ENCODE data around the gene SPRR2F.
"Not testable (repeated sequence)": the region's sequence is repeated elsewhere in the genome, so short reads cannot be mapped to it uniquely, and the experiment has no call there.

SPRR2F gene, protein sequence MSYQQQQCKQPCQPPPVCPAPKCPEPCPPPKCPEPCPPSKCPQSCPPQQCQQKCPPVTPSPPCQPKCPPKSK

DNA sequence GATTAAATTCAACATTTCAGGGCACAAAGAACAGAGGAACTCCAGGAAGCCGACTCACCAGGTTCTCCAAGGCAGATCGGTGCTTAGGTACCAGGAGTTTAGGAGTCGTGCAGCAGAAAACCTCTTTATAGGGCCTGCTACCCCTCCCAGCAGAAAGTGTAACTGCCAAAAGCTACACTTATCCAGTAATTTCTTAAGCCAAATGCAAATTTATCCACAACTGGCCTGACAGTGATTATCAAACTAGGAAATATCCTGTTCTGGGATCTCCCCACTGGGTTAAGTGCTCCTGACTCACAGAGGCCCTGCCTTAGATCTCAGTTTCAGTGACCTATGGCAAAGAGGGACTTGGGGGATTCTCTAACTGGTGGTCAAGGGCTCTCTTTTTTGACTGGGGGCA is at the start of gene SPRR2F:
Gene SPRR2F, minus strand, starts transcription at position 101 of the 400 bp plus-strand sequence. CDS start 783 bp downstream, outside the sequence.
- DNase-seq: no peak

DNA sequence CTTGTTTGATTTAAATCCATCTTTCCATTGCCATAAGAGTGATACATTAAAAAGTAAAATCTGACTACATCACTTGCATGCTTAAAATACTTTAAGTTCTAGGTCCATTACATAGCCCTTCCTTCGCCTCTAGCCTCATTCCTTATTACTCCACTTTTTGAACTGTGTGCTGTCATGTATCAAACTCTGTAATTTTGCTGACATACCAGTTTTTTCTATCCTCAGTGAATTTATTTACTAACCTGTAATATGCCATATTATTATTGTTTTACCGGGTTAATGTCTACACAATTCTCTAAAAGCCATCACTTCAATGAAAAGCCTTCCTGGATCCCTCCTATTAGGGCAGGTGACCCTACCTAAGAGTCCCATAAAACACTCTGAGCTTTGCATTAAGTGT is 42.2 kb upstream of the SPRR2F start:
- no peak for DNase-seq

DNA sequence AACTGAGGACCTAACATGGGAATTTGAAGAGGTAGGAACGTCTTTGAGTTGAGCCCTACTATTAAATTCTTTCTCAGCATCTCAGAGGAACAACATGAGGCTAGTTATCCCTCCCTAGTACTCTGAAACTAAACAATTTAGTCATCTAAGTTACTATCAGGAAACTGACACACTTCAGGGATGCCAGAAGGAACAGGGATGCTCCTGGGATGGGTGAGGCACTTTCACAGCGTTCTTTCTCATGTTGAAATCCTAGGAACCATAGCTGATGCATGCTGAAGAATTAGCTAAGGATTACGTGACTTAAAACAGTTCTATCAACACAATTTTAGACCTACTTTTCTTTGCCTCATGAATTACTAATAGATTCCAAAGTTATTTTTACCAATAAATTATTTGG is 39.2 kb upstream of the SPRR2F start:
- DNase-seq: no peak

DNA sequence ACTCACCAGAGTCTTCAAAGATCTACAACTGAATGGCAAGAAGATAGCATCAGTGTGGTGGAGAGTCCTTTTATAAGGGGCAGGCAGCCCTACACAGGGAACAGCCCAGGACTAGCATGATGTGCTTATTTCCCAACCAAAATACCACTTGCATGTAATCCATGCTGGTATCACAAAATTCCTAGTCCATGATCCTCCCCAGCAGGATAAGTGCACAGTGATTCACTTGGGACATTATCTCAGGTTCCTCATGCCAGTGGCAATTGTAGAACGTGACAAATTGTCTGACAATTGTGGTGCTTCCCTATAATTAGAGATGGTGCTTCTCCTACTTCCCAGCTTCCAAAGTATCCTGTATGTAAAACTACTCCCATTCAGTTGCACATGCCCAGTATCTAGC is 37.5 kb upstream of the SPRR2F start, which contains the start of gene SPRR2G:
Gene SPRR2G, minus strand, starts transcription at position 45 of the 400 bp plus-strand sequence. CDS start 780 bp downstream, outside the sequence.
- no peak for DNase-seq

DNA sequence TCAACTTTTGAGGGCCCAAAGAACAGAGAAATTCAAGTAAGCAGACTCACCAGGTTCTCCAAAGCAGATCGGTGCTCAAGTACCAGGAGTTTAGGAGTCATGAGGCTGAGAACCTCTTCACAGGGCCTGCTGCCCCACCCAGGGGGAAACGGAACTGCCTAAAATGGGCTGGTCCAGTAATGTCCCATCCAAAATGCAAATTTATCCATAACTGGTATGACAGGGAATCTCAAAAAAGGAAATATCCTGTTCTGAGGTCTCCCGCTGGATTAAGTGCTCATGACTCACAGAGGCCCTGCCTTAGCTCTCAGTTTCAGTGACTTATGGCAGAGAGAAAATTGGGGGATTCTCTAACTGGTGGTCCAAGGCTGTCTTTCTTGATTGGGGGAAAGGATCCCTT is 28.1 kb upstream of the SPRR2F start:
- no peak for DNase-seq

DNA sequence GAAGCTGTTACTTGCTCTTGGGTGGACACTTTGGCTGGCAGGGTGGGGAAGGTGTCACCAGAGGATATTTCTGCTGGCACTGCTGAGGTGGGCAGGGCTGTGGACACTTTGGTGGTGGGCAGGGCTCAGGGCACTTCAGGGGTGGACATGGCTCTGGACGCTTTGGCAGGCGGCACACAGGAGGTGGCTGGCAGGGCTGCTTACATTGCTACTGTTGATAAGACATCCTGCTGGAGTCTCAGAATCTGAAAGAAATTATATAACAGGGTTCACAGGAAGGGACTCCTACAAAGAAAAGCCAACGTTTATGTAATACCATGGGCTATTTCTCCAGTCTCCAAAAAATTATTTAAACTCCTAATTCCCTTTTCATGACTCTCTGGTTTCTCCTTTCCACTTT is 27.2 kb upstream of the SPRR2F start:
- DNase-seq: no peak

DNA sequence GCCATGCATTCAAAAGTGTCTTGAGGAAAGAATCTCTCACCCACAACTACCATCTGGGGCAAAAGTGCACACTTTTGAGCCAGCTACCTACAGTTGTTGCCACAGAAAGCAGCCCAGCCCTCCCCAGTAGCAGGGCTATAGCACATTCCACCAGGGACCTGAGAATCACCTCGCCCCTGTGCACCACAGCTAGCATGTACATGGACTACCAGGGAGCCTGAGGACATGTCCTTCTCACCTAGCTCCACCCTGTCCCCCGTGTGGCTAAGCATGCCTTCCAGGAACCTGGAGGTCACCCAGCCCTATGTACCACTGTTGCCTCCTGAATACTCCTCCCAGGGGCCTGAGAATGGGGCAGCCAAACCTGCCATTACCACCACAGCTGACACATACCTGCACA is 20.4 kb upstream of the SPRR2F start:
- DNase-seq: no peak

DNA sequence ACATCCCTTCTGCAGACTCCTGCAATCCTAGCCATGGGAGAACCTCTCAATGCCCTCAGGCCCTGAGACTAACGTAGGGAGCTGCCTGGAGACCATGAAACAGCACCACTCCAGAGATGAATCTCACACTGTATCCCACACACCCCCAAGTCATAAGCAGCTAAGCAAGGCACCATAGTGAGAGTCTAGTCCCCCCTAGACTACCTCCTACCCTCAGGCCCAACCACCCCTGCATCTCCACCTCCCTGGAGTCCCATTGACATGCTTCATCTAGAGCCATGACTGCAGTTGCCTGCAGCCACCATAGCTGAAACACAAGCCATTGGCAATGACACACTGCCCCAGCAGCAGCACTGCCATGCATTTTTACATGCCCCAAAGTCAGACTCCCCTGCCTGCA is 20.0 kb upstream of the SPRR2F start:
- DNase-seq: no peak

DNA sequence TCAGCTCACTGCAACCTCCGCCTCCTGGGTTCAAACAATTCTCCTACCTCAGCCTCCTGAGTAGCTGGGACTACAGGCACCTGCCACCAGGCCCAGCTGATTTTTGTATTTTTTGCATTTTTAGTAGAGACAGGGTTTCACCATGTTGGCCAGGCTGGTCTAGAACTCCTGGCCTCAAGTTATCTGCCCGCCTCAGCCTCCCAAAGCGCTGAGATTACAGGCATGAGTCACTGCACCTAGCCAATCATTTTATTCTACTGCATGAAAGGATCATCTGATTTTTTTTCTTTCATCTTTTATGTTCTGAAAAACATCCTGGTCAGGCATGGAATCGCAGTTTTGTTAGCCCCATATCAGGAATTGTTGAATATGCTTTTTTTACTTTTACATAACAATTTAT is 15.4 kb upstream of the SPRR2F start:
- not testable (repeated sequence) for DNase-seq

DNA sequence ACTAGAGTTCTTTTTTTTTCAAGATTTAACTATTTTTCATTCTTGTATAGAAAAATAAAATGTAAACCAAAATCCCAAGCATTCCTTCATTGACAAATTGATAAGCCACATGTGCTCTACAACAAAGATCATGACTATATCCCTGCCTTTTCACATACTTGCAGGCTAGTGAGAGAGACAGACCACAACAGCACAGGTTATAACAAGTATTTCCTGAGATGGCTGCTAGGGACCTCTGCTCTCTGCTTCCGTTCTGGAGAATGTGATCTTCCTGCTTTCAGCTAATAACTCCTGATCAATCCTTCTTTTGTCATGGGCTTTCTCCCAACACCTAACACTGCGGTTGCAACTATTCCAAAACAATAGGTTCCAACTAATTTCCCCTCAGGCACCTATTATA is 14.0 kb upstream of the SPRR2F start:
- no peak for DNase-seq

DNA sequence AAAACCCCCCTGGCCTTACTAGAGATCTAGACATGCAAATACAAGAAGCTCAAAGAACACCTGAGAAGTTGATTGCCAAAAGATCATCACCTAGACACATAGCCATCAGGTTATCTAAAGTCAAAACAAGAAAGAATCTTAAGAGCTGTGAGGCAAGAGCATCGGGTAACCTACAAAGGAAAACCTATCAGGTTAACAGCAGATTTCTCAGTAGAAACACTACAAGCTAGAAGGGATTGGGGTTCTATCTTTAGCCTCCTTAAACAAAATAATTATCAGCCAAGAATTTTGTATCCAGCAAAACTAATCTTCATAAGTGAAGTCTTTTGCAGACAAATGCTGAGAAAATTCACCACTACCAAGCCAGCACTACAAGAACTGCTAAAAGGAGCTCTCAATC is 12.2 kb upstream of the SPRR2F start:
- no peak for DNase-seq

DNA sequence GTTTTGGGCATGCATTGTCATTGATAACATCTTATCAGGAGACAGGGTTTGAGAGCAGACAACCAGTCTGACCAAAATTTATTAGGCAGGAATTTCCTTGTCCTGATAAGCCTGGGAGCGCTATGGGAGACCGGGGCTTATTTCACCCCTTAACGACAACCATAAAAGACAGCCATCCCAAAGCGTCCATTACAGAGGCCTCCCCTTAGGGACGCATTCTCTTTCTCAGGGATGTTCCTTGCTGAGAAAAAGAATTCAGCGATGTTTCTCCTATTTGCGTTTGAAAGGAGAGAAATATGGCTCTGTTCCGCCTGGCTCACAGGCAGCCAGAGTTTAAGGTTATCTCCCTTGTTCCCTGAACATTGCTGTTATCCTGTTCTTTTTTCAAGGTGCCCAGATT is 10.5 kb upstream of the SPRR2F start:
- not testable (repeated sequence) for DNase-seq

DNA sequence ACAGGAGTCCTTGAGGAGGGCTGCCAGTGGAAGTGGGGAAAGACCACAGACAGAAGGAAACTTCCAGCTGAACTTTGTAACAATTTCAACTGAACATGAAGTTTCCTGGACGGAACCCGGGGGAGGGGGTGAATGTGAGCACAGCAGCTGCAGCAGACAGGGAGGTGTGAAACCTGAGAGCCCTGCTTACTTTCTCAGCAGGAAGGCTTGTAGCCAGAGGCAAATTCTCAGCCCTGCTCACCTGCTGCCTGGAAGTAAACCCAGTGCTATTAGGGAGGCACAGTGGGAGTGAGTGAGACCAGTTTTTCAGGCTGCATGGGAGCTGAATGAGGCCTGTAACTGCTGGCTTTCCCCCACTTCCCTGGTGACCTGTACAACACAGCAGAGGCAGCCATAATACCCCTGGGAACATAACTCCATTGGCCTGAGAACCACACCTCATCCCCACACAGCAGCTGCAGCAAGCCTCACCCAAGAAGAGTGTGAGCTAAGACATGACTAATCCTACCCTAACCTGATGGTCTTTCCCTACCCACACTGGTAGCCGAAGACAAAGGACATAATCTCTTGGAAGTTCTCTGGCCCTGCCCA is 9.6 kb upstream of the SPRR2F start:
- DNase-seq: no peak

DNA sequence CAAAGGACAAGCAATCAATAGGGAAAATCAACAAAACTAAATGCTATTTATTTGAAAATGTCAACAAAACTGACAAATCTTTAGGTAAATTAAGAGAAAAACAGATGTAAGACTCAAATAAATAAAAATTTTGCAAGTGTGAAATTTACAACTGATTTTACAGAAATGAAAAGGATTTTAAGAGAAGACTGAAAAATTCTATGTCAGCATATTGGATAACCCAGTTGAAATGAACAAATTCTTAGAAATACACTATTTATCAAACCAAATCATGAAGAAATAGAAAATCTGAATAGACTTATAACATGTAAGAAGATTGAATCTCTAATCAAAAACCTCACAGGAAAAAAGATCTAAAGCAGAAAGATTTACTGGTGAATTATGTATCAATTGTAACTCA is 7.6 kb upstream of the SPRR2F start:
- no peak for DNase-seq

DNA sequence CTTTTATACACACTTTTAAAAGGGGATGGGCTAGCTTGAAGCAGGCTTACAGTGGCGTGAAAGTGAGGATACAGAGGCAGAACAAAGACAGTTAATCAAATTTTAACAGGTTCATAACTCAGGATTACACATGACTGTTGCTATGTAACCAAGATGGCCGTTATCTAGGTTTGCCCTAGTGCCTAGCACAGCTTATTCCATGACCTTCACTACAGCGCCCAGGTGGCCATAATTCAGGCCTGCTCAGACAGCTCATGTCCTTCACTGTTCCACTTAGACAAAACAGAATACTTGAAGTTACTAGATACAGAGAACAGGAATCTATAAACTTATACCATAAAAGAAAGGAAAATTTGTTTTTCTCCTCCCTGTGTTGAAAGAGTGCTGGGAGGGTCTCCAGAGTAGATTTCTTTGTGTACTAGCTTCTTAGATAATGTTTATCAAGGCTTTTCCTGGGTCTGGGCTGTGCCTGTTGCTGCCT is 6.2 kb upstream of the SPRR2F start:
- no peak for DNase-seq

DNA sequence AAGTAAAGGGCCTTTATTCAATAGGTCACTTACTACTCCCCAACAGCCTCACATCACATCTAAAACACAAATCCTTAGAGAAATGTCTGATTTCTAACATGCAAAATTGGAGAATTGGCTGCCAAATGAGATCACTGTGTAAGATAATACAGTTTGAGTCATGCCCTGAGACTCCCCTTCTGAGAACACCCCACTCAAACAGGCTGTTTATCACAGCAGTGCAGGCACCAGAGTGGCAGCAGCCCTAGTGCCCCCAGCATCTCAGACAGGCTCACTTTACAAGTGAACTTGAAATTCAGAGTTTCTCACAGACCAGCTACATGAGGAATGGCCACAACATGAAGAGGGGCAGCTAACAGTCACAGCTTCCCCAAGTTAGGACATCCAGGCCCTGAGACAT is 1.9 kb upstream of the SPRR2F start:
- DNase-seq: not testable (repeated sequence)

DNA sequence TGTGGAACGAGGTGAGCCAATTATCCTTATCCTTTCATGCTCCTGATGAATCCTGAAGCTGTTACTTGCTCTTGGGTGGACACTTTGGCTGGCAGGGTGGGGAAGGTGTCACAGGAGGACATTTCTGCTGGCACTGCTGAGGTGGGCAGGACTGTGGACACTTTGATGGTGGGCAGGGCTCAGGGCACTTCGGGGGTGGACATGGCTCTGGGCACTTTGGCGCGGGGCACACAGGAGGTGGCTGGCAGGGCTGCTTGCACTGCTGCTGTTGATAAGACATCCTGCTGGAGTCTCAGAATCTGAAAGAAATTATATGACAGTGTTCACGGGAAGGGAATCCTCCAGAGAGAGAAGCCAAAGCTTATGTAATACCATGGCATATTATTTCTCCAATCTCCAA is 862 bp downstream of the SPRR2F start:
- DNase-seq: not testable (repeated sequence)

DNA sequence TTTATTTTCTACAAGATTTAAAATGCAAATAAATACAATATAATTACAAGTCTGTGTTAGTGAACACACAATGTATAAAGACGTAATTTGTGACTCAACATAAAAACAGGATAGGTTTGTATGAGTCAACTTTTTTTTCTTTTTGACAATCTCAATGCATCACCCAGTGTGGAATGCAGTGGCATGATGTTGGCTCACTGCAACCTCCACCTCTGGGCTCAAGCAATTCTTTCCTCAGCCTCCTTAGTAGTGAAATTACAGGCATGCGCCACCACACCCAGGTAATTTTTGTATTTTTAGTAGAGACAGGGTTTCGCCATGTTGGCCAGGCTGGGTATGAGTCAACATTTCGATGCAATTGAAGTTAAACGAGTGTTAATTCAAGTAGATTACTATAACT is 13.1 kb downstream of the SPRR2F start:
- no peak for DNase-seq

DNA sequence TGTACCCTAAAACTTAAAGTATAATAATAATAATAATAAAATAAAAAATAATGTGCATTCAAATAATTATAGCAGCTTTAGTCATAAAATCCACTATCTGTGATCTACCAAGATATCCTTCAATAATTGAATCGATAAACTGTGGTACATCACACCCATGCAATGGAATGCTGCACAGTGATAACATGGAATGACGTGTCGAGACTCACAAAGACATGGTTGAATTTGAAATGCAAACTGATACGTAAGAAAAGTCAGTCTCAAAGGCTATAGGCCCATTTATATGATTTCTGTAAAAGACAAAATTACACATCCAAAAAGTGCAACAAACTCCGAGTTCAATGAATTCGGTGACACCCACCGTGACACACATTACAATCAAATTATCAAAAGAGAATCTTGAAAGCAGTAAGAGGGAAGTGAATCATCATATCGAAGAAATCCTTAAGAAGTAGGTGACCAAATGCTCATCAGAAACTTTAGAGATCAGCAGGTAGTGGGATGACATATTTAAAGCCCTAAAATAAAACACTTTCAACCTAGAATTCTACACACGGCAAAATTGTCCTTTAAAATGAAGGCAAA is 13.8 kb downstream of the SPRR2F start:
- no peak for DNase-seq

DNA sequence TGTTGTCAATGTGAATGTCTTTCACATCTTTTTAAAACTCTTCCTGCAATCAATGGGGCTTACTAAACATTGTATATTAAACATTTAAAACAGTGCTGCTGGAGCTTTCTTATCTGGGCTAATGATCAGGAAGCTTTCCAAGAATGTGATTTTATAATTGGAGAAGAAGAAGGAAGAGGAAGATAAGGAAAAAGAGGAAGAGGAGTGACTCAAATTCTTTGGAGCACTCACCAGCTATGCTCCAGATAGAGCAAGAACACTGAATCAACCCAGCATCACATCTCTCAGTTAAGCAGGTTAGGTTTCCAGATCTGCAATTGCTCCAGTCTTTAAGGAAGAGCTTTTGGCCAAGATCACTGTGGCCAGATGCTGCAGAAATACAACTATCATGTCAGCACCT is 17.6 kb downstream of the SPRR2F start:
- no peak for DNase-seq

DNA sequence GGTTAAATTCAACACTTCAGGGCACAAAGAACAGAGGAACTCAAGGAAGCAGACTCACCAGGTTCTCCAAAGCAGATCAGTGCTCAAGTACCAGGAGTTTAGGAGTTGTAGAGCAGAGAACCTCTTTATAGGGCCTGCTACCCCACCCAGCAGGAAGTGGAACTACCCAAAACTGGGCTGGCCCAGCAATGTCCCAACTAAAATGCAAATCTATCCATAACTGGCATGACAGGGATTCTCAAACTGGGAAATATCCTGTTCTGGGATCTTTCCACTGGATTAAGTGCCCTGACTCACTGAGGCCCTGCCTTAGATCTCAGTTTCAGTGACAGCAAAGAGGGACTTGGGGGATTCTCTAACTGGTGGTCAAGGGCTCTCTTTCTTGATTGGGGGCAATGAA is 18.9 kb downstream of the SPRR2F start, which contains the start of gene SPRR2E:
Gene SPRR2E, minus strand, starts transcription at position 101 of the 400 bp plus-strand sequence. CDS start 775 bp downstream, outside the sequence.
- no peak for DNase-seq

DNA sequence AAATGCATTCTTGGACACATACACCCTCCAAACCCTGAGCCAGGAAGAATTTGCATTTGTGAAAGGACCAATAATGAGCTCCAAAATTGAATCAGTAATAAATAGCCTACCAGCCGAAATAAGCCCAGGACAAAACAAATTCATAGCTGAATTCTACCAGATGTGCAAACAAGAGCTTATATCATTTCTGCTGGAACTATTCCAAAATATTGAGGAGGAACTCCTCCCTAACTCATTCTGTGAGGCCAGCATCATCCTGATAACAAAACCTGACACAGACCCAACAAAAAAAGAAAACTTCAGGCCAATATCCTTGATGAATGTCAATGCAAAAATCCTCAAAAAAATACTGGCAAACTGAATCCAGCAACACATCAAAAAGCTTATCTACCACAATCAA is 25.7 kb downstream of the SPRR2F start:
- DNase-seq: no peak

DNA sequence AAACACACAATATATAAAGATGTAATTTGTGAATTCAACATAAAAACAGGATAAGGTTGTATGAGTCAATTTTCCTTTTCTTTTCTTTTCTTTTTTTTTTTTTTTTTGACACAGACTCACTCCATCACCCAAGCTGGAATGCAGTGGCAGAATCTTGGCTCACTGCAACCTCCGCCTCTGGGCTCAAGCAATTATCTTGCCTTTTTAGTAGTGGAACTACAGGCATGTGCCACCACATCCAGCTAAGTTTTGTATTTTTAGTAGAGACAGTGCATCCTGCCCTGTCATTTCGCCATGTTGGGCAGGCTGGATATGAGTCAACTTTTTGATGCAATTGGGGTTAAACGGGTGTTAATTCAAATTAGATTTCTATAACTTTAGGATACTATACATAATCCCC is 31.6 kb downstream of the SPRR2F start:
- DNase-seq: no peak

All from activated naive CD4-positive, alpha-beta T cell treated with anti-CD3 and anti-CD28 coated beads, Interleukin-2, amount 50 U/mL, for 16 hours (primary cell).